HepG2 (cell line): Measurements from ENCODE around the gene HDDC2. TPM values are rescaled to one million over a fixed set of nuclear protein-coding genes. Genes with fewer than 3 reads are reported as not detected.

Experiments
- ATAC-seq: fragments of 200-7000 bp; cut with Tn5 transposase; 3 replicates; pipeline ENCODE4 v1.9.1; 2020; ENCODE audit warnings: mild to moderate bottlenecking, moderate library complexity
- BruUV-seq: library from RNA; stranded (reverse); fragments of 400-500 nt; replicated peaks from 2 replicates; lab custom pipeline; 2021; lab: Mats Ljungman, UMichigan
- CTCF ChIA-PET: fragments of 300-600 bp; formaldehyde crosslinking; extraction: SDS; loops from one replicate; lab custom pipeline; 2021; ENCODE audit warnings: low total read pairs, inconsistent platforms, low intra/inter-chr PET ratio; lab: Yijun Ruan, JAX
- POLR2A ChIA-PET: fragments of 350-600 bp; sonication (Branson Sonifier 250); formaldehyde crosslinking; loops from one replicate; lab custom pipeline; 2020; ENCODE audit warnings: antibody characterized with exemption, inconsistent platforms; lab: Yijun Ruan, JAX
- DNase-seq: peaks from one replicate; pipeline ENCODE4 v3.0.0-alpha.2; 2015; ENCODE audit warnings: low spot score
- FAIRE-seq: peaks from 3 replicates; lab custom pipeline; 2011; peaks lifted over from hg19 to GRCh38; lab: Jason Lieb, UNC
- H2AFZ ChIP-seq: one replicate; pipeline ENCODE4 v1.6.1; 2011; ENCODE audit warnings: low read length, inconsistent platforms
- H3K27ac ChIP-seq: fragments of 300-600 bp; 3 replicates; pipeline ENCODE4 v1.8.0; 2011; ENCODE audit warnings: mixed run types, mild to moderate bottlenecking, mixed read lengths, low read length, inconsistent platforms; ENCODE audit not compliant: insufficient read depth; ENCODE audit errors: extremely low read length
- H3K27me3 ChIP-seq, 2 experiments: fragments of 200-600 bp in 1 of 2; 2 replicates in 1 of 2; 3 replicates in 1 of 2; pipeline versions ENCODE4 v1.6.0 to v1.8.0; 2011; ENCODE audit warnings: low read length in 2 of 2, mild to moderate bottlenecking in 2 of 2, moderate library complexity in 2 of 2, inconsistent platforms in 1 of 2; ENCODE audit not compliant: insufficient read depth in 2 of 2, control insufficient read depth in 1 of 2
- H3K36me3 ChIP-seq, 2 experiments: fragments of 200-600 bp in 1 of 2; replicated peaks in 1 of 2; 2 replicates in 1 of 2; 3 replicates in 1 of 2; pipeline versions ENCODE4 v1.5.1 to v1.8.0; 2011; ENCODE audit warnings: low read length in 2 of 2, inconsistent platforms in 1 of 2; ENCODE audit not compliant: insufficient read depth in 2 of 2, control insufficient read depth in 1 of 2
- H3K4me1 ChIP-seq: 2 replicates; pipeline ENCODE4 v1.5.1; 2012; ENCODE audit warnings: low read length, inconsistent platforms; ENCODE audit not compliant: insufficient read depth
- H3K4me2 ChIP-seq: 2 replicates; pipeline ENCODE4 v1.6.0; 2011; ENCODE audit warnings: low read depth, low read length, inconsistent platforms
- H3K4me3 ChIP-seq, 3 experiments: fragments of 200-600 bp in 1 of 3; sonication (generic), shearing (Covaris generic) in 1 of 3; replicated peaks in 1 of 3; 2 replicates each; pipeline ENCODE4 v1.5.1; 2011 to 2016; ENCODE audit warnings: low read length in 3 of 3, inconsistent platforms in 2 of 3, low read depth in 2 of 3, mild to moderate bottlenecking in 2 of 3, control low read depth in 1 of 3, mixed read lengths in 1 of 3; ENCODE audit not compliant: insufficient read depth in 1 of 3
- H3K79me2 ChIP-seq: one replicate; pipeline ENCODE4 v1.6.1; 2011; ENCODE audit warnings: low read length, inconsistent platforms; ENCODE audit not compliant: insufficient read depth
- H3K9ac ChIP-seq: 2 replicates; pipeline ENCODE4 v1.6.0; 2011; ENCODE audit warnings: mild to moderate bottlenecking, low read depth, low read length, inconsistent platforms; ENCODE audit not compliant: insufficient read depth
- H3K9me3 ChIP-seq: 2 replicates; pipeline ENCODE4 v1.5.1; 2012; ENCODE audit warnings: mild to moderate bottlenecking, low read length
- H4K20me1 ChIP-seq: 2 replicates; pipeline ENCODE4 v1.6.0; 2011; ENCODE audit warnings: inconsistent platforms, mild to moderate bottlenecking, low read length, moderate library complexity; ENCODE audit not compliant: insufficient read depth
- GRHL1 ChIP-seq: sonication (generic); formaldehyde crosslinking; conservative IDR thresholded peaks from 2 replicates; pipeline ENCODE4 v1.8.0; 2022; ENCODE audit warnings: missing genetic modification reagents
- HMGA1 ChIP-seq: sonication (generic); formaldehyde crosslinking; conservative IDR thresholded peaks from 2 replicates; pipeline ENCODE4 v1.4.0; 2020; ENCODE audit warnings: missing genetic modification reagents
- MED1 ChIP-seq: sonication (generic); formaldehyde crosslinking; IDR thresholded peaks from 2 replicates; pipeline ENCODE4 v1.4.0; 2020; ENCODE audit warnings: missing genetic modification reagents
- MXD4 ChIP-seq: IDR thresholded peaks from 2 replicates; pipeline ENCODE4 v1.6.1; 2016; ENCODE audit warnings: mild to moderate bottlenecking, missing biosample characterization, missing genetic modification reagents
- PATZ1 ChIP-seq: sonication (generic); formaldehyde crosslinking; IDR thresholded peaks from 2 replicates; pipeline ENCODE4 v1.4.0; 2020; ENCODE audit warnings: missing genetic modification reagents
- PPARG ChIP-seq: conservative IDR thresholded peaks from 2 replicates; pipeline ENCODE4 v1.6.1; 2016; ENCODE audit warnings: missing biosample characterization, missing genetic modification reagents
- PREB ChIP-seq: sonication (generic); formaldehyde crosslinking; IDR thresholded peaks from 2 replicates; pipeline ENCODE4 v1.4.0; 2020; ENCODE audit warnings: missing genetic modification reagents
- RXRB ChIP-seq: IDR thresholded peaks from 2 replicates; pipeline ENCODE4 v1.6.1; 2016; ENCODE audit warnings: borderline replicate concordance, missing genetic modification reagents, missing compliant biosample characterization
- SALL2 ChIP-seq: sonication (generic); formaldehyde crosslinking; IDR thresholded peaks from 2 replicates; pipeline ENCODE4 v1.8.1; 2023; ENCODE audit warnings: mild to moderate bottlenecking, missing genetic modification reagents, inconsistent platforms
- ZNF205 ChIP-seq: IDR thresholded peaks from 2 replicates; pipeline ENCODE4 v1.6.1; 2018; ENCODE audit warnings: missing biosample characterization, missing genetic modification reagents
- WGBS: methylation state at CpG from one replicate; pipeline ENCODE4 v1.1.6; 2017; ENCODE audit warnings: low lambda C conversion rate; 5-methylcytosine and 5-hydroxymethylcytosine counted together
- in situ Hi-C: cut with HindIII; loops from 2 replicates; pipeline ENCODE4 v1.10.0; 2017; ENCODE audit warnings: low pct_unique_long_range_greater_than_20kb; ENCODE audit not compliant: extremely low pct_ligation_motif_present
- intact Hi-C: fragments of 100-400 bp; cut with micrococcal nuclease; formaldehyde crosslinking; loops from one replicate; pipeline ENCODE4 v1.10.0; 2022; ENCODE audit not compliant: unreplicated experiment
- polyA plus RNA-seq, 8 experiments: library from polyadenylated mRNA; depleted of rRNA in 3 of 8; stranded (reverse) in 7 of 8; unstranded in 1 of 8; fragments of >200 nt; fragmentation: Illumina TruSeq in 4 of 8; extraction: Trizol in 4 of 8; gene quantifications; 2 replicates each; pipeline versions ENCODE4 v1.2.1 to v1.2.3, GENCODE V29; 2011 to 2016; ENCODE audit warnings: low read depth in 4 of 8, missing spikeins in 1 of 8, mixed read lengths in 1 of 8; ENCODE audit not compliant: insufficient read depth in 1 of 8
- total RNA-seq, 5 experiments: library from RNA; depleted of rRNA; stranded (reverse); fragments of >200 nt; fragmentation: Illumina TruSeq; extraction: Trizol; gene quantifications; 2 replicates each; pipeline ENCODE4 v1.2.3, GENCODE V29; 2016; ENCODE audit warnings: low read depth in 1 of 5
- TF ChIP-seq, protein P1 (sequence below): sonication (generic); formaldehyde crosslinking; IDR thresholded peaks from 2 replicates; pipeline ENCODE4 v1.4.0; 2020; ENCODE audit warnings: missing genetic modification reagents

Gene HDDC2
- total and polyA plus RNA-seq, 2 of the 13 experiments (the other 11 are each of a cell fraction or from before 2014, with no cell fraction given), result 76.7 to 78.7 TPM

DNA sequence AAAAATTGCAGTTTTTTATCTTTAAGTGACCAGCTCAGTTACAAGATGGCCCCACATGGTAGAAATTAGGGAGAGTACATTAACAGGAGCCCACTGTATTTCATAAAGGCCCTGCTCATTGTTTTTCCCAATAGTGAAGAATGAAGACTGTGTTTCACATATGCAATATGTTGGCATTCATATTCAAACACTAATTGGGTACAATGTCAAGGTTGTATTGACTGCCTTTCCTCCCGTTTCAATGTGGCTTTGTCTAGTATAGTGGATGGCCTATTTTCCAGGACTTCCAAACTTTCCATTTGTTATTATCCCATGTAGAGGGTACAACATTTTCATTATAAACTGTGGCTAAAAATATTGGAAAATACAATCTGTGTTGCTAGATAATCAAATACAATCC, 51.3 kb downstream of the HDDC2 start:
- intact Hi-C loops, result no loop called here
- no peak for TF ChIP-seq MED1
- TF ChIP-seq PATZ1 (CRISPR knock-in tag), result no peak
- TF ChIP-seq RXRB (CRISPR knock-in tag), result 0 out of 2 replicates have a peak, but pooled peaks have one; percentile 14
- no peak for TF ChIP-seq PREB
- TF ChIP-seq, protein P1, sequence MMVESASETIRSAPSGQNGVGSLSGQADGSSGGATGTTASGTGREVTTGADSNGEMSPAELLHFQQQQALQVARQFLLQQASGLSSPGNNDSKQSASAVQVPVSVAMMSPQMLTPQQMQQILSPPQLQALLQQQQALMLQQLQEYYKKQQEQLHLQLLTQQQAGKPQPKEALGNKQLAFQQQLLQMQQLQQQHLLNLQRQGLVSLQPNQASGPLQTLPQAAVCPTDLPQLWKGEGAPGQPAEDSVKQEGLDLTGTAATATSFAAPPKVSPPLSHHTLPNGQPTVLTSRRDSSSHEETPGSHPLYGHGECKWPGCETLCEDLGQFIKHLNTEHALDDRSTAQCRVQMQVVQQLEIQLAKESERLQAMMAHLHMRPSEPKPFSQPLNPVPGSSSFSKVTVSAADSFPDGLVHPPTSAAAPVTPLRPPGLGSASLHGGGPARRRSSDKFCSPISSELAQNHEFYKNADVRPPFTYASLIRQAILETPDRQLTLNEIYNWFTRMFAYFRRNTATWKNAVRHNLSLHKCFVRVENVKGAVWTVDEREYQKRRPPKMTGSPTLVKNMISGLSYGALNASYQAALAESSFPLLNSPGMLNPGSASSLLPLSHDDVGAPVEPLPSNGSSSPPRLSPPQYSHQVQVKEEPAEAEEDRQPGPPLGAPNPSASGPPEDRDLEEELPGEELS (CRISPR knock-in tag), result no peak
- TF ChIP-seq SALL2 (CRISPR knock-in tag), result no peak
- peak; percentile 59; the same call in 1 of the 2 replicates for TF ChIP-seq PPARG (CRISPR knock-in tag)
- no peak for TF ChIP-seq HMGA1
- no peak for TF ChIP-seq MXD4 (CRISPR knock-in tag)
- TF ChIP-seq GRHL1 (CRISPR knock-in tag), result no peak
- TF ChIP-seq ZNF205, result no peak
- TF ChIP-seq, all 625 proteins: peak for 2
- Histone ChIP-seq H3K4me3 (no peak overlapping the region), H2AFZ (no peak overlapping the region), H3K27me3 (peaks cover 0 to 3% of the 10 kb centered on the region in 2 experiments; a peak in 1 of 5 replicates), H3K79me2 (no peaks in the 10 kb centered on the region), H3K9ac (no peak overlapping the region), H3K4me2 (no peak overlapping the region), H3K9me3 (no peaks in the 10 kb centered on the region), H4K20me1 (no peaks in the 10 kb centered on the region), H3K4me1 (no peaks in the 10 kb centered on the region), H3K36me3 (no peaks in the 10 kb centered on the region), H3K27ac (no peak overlapping the region)
- POLR2A ChIA-PET, result no interaction called here
- ATAC-seq (peak; percentile 59), DNase-seq (peak; percentile 12), FAIRE-seq (peak; percentile 8)
- in situ Hi-C loops, result no loop called here
- BruUV-seq, result no TSS peak
- CTCF ChIA-PET, result no interaction called here
- 4% methylated on average over 1 of the region's 1 CpG for WGBS
